Activated CD4-positive, alpha-beta T cell treated with anti-CD3 and anti-CD28 coated beads for 36 hours (primary cell): ENCODE data around the gene ZNF563. TPM values are rescaled to one million over a fixed set of nuclear protein-coding genes. Genes with fewer than 3 reads are reported as not detected.

Experiments
- ATAC-seq: fragments of 200-7000 bp; cut with Tn5 transposase; one replicate; pipeline ENCODE4 v1.10.0; 2021; ENCODE audit warnings: mild to moderate bottlenecking, moderate library complexity
- CTCF ChIA-PET: fragments of 350-600 bp; sonication (Branson Sonifier 250); formaldehyde crosslinking; loops from one replicate; lab custom pipeline; 2021; ENCODE audit warnings: antibody characterized with exemption; lab: Charles Lee
- POLR2A ChIA-PET: fragments of 350-600 bp; sonication (Branson Sonifier 250); formaldehyde crosslinking; loops from one replicate; lab custom pipeline; 2021; ENCODE audit warnings: antibody characterized with exemption, inconsistent platforms; lab: Charles Lee
- DNase-seq: peaks from one replicate; pipeline ENCODE4 v3.0.0-alpha.2; 2020
- H3K27ac Mint-ChIP-seq: one replicate; pipeline ENCODE4 v1.8.0; 2021; ENCODE audit warnings: mixed read lengths
- H3K27me3 Mint-ChIP-seq: one replicate; pipeline ENCODE4 v1.8.0; 2021; ENCODE audit warnings: mixed read lengths
- H3K36me3 Mint-ChIP-seq: one replicate; pipeline ENCODE4 v1.8.0; 2021; ENCODE audit warnings: low read depth, mixed read lengths
- H3K4me1 Mint-ChIP-seq: one replicate; pipeline ENCODE4 v1.8.0; 2021; ENCODE audit warnings: mixed read lengths
- H3K4me3 Mint-ChIP-seq: one replicate; pipeline ENCODE4 v1.8.0; 2021; ENCODE audit warnings: mild to moderate bottlenecking, moderate library complexity, mixed read lengths
- H3K9me3 Mint-ChIP-seq: one replicate; pipeline ENCODE4 v1.8.0; 2021; ENCODE audit warnings: low read depth, mixed read lengths
- intact Hi-C, 2 experiments: fragments of 100-400 bp; cut with DNase I in 1 of 2; cut with micrococcal nuclease in 1 of 2; formaldehyde crosslinking; loops; one replicate each; pipeline versions ENCODE4 v1.14.2 to v1.15.1; 2022 to 2024; cut with DNase I, micrococcal nuclease
- total RNA-seq, 2 experiments: library from RNA; stranded (reverse); gene quantifications; one replicate each; pipeline ENCODE4 v1.2.3, GENCODE V29; 2021

ZNF563 gene
- total RNA-seq, 2 experiments from 2014 or later, result 6.6 to 6.7 TPM

- CTCF ChIA-PET, result interaction anchor here (0.5 to 1.3 kb wide), 3 partner anchors 39 to 372 kb away, joined by 3 to 5 read pairs (median 4); partner anchors contain the start of gene ZNF563
- Mint-ChIP-seq H3K27ac (peak within 1 kb of the TSS; percentile 98), H3K4me3 (peak within 1 kb of the TSS; percentile 98), H3K36me3 (peaks cover 20% of the 10 kb centered on the region), H3K4me1 (peaks cover 32% of the 10 kb centered on the region), H3K27me3 (no peaks in the 10 kb centered on the region), H3K9me3 (no peaks in the 10 kb centered on the region)
- DNase-seq (peak; percentile 98), ATAC-seq (peak; percentile 98)
- POLR2A ChIA-PET, result interaction anchor here (0.6 to 1.4 kb wide), 4 partner anchors 8 to 619 kb away, joined by 3 to 9 read pairs (median 3); partner anchors contain the start of gene ZNF563
- intact Hi-C loops, result loop anchor here (1.0 to 5.0 kb wide), 8 partner anchors 39 to 372 kb away; partner anchors contain the start of genes ZNF443 (in 2 of the 2), ZNF563 (in 2 of the 2), MAN2B1 (in 1 of the 2) and WDR83 (in 1 of the 2)
Observed at GRCh38 chr19:12294249-12295158, 38.9 kb downstream of the ZNF563 start, which contains the start of gene ZNF44. TSS of gene ZNF44 (minus strand) at chr19:12294883. CDS start at chr19:12294694, 189 bp downstream.

DNA sequence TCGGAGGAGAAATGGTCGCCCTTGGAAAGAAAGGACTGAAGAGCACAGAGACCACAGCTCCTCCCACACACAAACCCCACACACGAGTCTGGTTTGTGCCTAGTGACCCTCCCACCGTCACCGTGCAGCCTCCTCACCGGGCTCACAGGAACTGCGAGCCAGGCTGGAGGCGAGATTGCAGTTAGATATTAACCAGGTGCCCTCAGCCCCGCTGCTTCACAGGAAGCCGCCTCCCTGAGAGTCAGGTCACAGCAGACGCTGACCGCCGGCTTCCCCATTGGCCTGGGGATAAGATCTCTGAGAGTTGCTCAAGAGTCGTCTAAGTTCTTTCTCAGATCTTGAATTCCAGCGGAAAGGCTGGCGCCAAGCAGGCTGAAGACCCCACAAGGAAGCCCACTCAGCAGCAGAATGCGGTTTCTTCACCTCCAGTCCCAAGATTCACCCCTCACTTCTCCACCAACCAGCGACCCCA is 39.6 kb downstream of the ZNF563 start:
- DNase-seq (peak; percentile 77), ATAC-seq (peak; percentile 4)
- intact Hi-C loops, result loop anchor here (1.0 to 5.0 kb wide), 8 partner anchors 39 to 373 kb away; partner anchors contain the start of genes ZNF443 (in 2 of the 2), ZNF563 (in 2 of the 2), MAN2B1 (in 1 of the 2) and WDR83 (in 1 of the 2)
- CTCF ChIA-PET, result no interaction called here
- peak overlapping the region; percentile 98 for H3K4me3 Mint-ChIP-seq
- H3K4me1 Mint-ChIP-seq, result peaks cover 39% of the 10 kb centered on the region
- no peaks in the 10 kb centered on the region for H3K9me3 Mint-ChIP-seq
- peak overlapping the region; percentile 98 for H3K27ac Mint-ChIP-seq
- POLR2A ChIA-PET, result interaction anchor here (1.4 kb wide), 1 partner anchor 39 kb away, joined by 9 read pairs; the partner anchor contains the start of gene ZNF563
- H3K36me3 Mint-ChIP-seq, result peaks cover 26% of the 10 kb centered on the region
- no peaks in the 10 kb centered on the region for H3K27me3 Mint-ChIP-seq

DNA sequence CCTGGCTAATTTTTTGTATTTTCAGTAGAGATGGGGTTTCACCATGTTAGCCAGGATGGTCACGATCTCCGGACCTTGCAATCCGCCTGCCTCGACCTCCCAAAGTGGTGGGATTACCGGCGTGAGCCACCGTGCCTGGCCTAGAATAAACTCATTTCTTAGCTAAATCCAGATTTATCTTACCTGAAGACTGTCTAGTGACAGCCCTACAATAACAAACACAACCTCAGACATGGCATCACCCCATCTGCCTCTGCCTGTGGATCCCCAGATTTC is 43.7 kb downstream of the ZNF563 start:
- intact Hi-C loops, result loop anchor here (1.0 to 5.0 kb wide), 2 partner anchors 44 to 153 kb away; partner anchors contain the start of genes ZNF443 (in 1 of the 2) and ZNF563 (in 1 of the 2)
- DNase-seq (no peak), ATAC-seq (no peak)
- H3K4me3 Mint-ChIP-seq, result peak overlapping the region; percentile 59
- H3K4me1 Mint-ChIP-seq, result peaks cover 48% of the 10 kb centered on the region
- peak overlapping the region; percentile 95 for H3K27ac Mint-ChIP-seq
- H3K9me3 Mint-ChIP-seq, result no peaks in the 10 kb centered on the region
- CTCF ChIA-PET, result interaction anchor here (0.7 kb wide), 1 partner anchor 190 kb away, joined by 3 read pairs; no protein-coding TSS in a partner anchor
- no peaks in the 10 kb centered on the region for H3K27me3 Mint-ChIP-seq
- POLR2A ChIA-PET, result interaction anchor here (1.0 kb wide), 1 partner anchor 44 kb away, joined by 3 read pairs; the partner anchor contains the start of gene ZNF563
- H3K36me3 Mint-ChIP-seq, result peaks cover 41% of the 10 kb centered on the region

DNA sequence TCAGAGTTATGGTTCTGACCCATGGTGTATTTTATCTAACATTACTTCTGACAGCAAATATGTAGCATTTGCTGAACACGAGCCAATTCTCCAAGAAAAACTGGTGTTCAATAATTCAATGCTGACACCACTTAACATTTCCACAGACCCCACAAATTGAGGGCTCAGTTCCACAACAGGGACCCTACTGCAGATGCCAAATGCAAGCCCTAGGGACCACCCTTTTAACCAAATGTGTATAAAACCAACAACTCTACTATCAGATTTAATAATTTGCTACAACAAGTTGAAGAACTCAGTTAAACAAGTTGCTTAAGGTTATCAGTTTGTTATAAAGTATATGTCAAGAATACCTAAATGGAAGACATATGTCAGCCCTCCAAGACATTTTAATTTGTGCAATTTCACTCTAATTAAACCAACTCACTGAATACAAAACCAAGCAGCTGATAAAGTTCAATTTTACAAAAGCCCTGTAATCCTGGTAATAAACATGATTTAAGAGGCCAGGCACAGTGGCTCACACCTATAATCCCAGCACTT is 45.4 kb downstream of the ZNF563 start:
- CTCF ChIA-PET, result interaction anchor here (1.6 kb wide), 1 partner anchor 44 kb away, joined by 4 read pairs; no protein-coding TSS in a partner anchor
- DNase-seq, result no peak
- Mint-ChIP-seq H3K27me3 (no peaks in the 10 kb centered on the region), H3K9me3 (no peaks in the 10 kb centered on the region), H3K4me3 (no peak overlapping the region), H3K27ac (peak overlapping the region; percentile 60), H3K4me1 (peaks cover 42% of the 10 kb centered on the region), H3K36me3 (peaks cover 43% of the 10 kb centered on the region)
- intact Hi-C loops, result no loop called here
- ATAC-seq, result no peak
- POLR2A ChIA-PET, result no interaction called here

DNA sequence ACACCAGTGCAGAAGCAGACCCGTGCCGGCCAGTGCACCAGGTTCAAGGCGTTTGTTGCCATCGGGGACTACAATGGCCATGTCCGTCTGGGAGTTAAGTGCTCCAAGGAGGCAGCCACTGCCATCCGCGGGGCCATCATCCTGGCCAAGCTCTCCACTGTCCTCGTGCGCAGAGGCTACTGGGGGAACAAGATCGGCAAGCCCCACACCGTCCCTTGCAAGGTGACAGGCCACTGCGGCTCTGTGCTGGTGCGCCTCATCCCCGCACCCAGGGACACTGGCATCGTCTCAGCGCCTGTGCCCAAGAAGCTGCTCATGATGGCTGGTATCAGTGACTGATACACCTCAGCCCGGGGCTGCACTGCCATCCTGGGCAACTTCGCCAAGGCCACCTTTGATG is 48.8 kb downstream of the ZNF563 start:
- CTCF ChIA-PET, result no interaction called here
- Mint-ChIP-seq H3K27ac (no peak overlapping the region), H3K36me3 (peaks cover 40% of the 10 kb centered on the region)

DNA sequence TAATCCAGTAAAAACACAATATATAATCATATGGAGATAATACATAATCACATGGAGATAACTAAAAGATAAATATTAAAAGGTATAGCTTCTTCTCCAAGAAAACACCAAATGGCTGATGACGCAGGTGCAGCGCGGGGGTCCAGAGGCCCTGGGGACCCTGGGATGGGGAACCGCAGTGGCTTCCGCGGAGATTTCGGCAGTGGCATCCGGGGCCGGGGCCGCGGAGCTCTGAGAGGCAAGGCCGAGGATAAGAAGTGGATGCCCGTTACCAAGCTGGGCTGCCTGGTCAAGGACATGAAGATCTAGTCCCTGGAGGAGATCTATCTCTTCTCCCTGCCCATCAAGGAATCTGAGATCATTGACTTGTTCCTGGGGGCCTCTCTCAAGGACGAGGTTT is 49.2 kb downstream of the ZNF563 start:
- peaks cover 41% of the 10 kb centered on the region for H3K36me3 Mint-ChIP-seq
- ATAC-seq (no peak), DNase-seq (no peak)
- intact Hi-C loops, result no loop called here
- no peaks in the 10 kb centered on the region for H3K27me3 Mint-ChIP-seq
- H3K4me1 Mint-ChIP-seq, result peaks cover 37% of the 10 kb centered on the region
- POLR2A ChIA-PET, result no interaction called here
- CTCF ChIA-PET, result no interaction called here
- peaks cover 2% of the 10 kb centered on the region for H3K9me3 Mint-ChIP-seq
- H3K4me3 Mint-ChIP-seq, result no peak overlapping the region
- no peak overlapping the region for H3K27ac Mint-ChIP-seq

More for the DNA sequence above, 48.8 kb downstream of the ZNF563 start:
- Mint-ChIP-seq H3K4me1 (peaks cover 37% of the 10 kb centered on the region), H3K27me3 (no peaks in the 10 kb centered on the region), H3K4me3 (no peak overlapping the region), H3K9me3 (peaks cover 2% of the 10 kb centered on the region)
- ATAC-seq, result no peak
- POLR2A ChIA-PET, result no interaction called here
- no peak for DNase-seq
- intact Hi-C loops, result no loop called here

- CTCF ChIA-PET, result no interaction called here
- ATAC-seq (no peak), DNase-seq (no peak)
- intact Hi-C loops, result no loop called here
- peaks cover 35% of the 10 kb centered on the region for H3K4me1 Mint-ChIP-seq
- H3K4me3 Mint-ChIP-seq, result no peak overlapping the region
- H3K36me3 Mint-ChIP-seq, result peaks cover 70% of the 10 kb centered on the region
- no peak overlapping the region for H3K27ac Mint-ChIP-seq
- POLR2A ChIA-PET, result no interaction called here
- no peaks in the 10 kb centered on the region for H3K27me3 Mint-ChIP-seq
- peaks cover 33% of the 10 kb centered on the region for H3K9me3 Mint-ChIP-seq
Observed at GRCh38 chr19:12278713-12279112, 54.7 kb downstream of the ZNF563 start.

DNA sequence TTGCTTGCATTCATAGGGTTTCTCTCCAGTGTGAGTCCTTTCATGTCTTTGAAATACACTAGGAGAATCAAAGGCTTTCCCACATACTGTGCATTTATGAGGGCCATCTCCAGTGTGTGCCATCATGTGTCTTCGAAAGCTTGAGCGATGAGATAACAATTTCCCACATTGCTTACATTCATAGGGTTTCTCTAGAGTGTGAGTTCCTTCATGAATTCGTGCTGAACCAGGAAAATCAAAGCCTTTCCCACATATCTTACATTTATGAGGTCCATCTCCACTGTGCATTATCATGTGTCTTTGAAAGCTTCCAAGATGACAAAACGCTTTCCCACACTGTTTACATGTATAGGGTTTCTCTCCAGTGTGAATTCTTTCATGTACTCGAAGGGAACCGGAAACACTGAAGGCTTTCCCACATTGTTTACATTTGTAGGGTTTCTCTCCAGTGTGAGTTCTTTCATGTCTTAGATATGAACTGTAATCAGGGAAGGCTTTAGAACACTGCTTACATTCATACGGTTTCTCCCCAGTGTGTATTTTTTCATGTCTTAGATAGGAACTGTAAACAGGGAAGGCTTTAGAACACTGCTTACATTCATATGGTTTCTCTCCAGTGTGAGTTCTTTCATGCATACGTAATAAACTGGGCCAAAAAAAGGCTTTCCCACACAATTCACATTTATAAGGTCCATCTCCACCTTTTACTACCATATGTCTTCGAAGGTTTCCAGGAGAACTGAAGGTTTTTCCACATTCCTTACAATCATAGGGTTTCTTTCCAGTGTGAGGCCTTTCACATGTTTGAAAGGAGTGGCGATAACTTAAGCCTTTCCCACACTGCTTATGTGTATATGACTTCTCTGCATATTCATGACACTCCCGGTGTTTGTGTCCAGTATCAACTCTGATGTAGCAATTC is 60.2 kb downstream of the ZNF563 start:
- Mint-ChIP-seq H3K9me3 (peaks cover 64% of the 10 kb centered on the region), H3K27me3 (no peaks in the 10 kb centered on the region), H3K4me3 (no peak overlapping the region), H3K36me3 (peaks cover 85% of the 10 kb centered on the region), H3K27ac (no peak overlapping the region), H3K4me1 (peaks cover 5% of the 10 kb centered on the region)
- ChIA-PET CTCF (no interaction called here), POLR2A (no interaction called here)
- intact Hi-C loops, result loop anchor here in 1 of 2 experiments (5.0 kb wide), 1 partner anchor 254 kb away; no protein-coding TSS in a partner anchor
- DNase-seq (no peak), ATAC-seq (no peak)

- ChIA-PET POLR2A (no interaction called here), CTCF (no interaction called here)
- H3K4me1 Mint-ChIP-seq, result peaks cover under 1% of the 10 kb centered on the region
- no peaks in the 10 kb centered on the region for H3K27me3 Mint-ChIP-seq
- peaks cover 62% of the 10 kb centered on the region for H3K9me3 Mint-ChIP-seq
- intact Hi-C loops, result loop anchor here in 1 of 2 experiments (5.0 kb wide), 1 partner anchor 255 kb away; no protein-coding TSS in a partner anchor
- ATAC-seq (no peak), DNase-seq (no peak)
- H3K36me3 Mint-ChIP-seq, result peaks cover 79% of the 10 kb centered on the region
- H3K4me3 Mint-ChIP-seq, result no peak overlapping the region
- H3K27ac Mint-ChIP-seq, result no peak overlapping the region
Observed at GRCh38 chr19:12272386-12272785, 61.0 kb downstream of the ZNF563 start.

DNA sequence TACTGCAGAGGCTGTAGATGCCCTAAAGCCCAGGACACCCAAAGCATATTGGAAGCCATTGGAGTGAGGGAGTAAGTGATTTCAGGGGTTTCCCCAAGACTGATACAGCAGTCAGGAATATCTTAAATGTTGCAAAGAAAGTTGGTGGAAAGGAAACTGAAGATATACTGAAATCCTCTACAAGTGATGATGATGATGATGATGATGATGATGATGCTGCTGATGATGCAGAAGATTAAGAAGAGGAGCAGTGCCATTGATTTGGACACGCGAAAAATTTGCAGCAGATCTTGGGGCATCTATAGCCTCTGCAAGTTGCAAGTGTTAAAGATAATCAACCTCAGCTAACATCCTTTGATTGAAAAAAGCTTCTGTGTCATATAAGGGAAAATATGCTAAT is 62.6 kb downstream of the ZNF563 start:
- no peak for ATAC-seq
- POLR2A ChIA-PET, result no interaction called here
- no peak overlapping the region for H3K4me3 Mint-ChIP-seq
- DNase-seq, result no peak
- H3K36me3 Mint-ChIP-seq, result peaks cover 68% of the 10 kb centered on the region
- no peaks in the 10 kb centered on the region for H3K27me3 Mint-ChIP-seq
- intact Hi-C loops, result loop anchor here in 1 of 2 experiments (5.0 kb wide), 1 partner anchor 256 kb away; no protein-coding TSS in a partner anchor
- H3K4me1 Mint-ChIP-seq, result no peaks in the 10 kb centered on the region
- CTCF ChIA-PET, result interaction anchor here (0.6 to 0.7 kb wide), 2 partner anchors 270 to 489 kb away, joined by 3 read pairs; no protein-coding TSS in a partner anchor
- H3K27ac Mint-ChIP-seq, result no peak overlapping the region
- H3K9me3 Mint-ChIP-seq, result peaks cover 52% of the 10 kb centered on the region
